Stimulated activated CD4-positive, alpha-beta T cell treated with anti-CD3 and anti-CD28 coated beads, Interleukin-15, amount 100 ng/mL, for 48 hours (primary cell): ENCODE measurements around the gene LPCAT1.
"Not testable (repeated sequence)": the region's sequence is repeated elsewhere in the genome, so short reads cannot be mapped to it uniquely, and the experiment has no call there.

Experiments used
- DNase-seq, 2 donors: peaks; one replicate each; pipeline ENCODE4 v3.0.0-alpha.2; 2020; ENCODE audit warnings: low read depth in 2 of 2

The LPCAT1 gene

GRCh38 chr5:1467341-1468246 is 56.2 kb downstream of the LPCAT1 start:
- no peak for DNase-seq

DNA sequence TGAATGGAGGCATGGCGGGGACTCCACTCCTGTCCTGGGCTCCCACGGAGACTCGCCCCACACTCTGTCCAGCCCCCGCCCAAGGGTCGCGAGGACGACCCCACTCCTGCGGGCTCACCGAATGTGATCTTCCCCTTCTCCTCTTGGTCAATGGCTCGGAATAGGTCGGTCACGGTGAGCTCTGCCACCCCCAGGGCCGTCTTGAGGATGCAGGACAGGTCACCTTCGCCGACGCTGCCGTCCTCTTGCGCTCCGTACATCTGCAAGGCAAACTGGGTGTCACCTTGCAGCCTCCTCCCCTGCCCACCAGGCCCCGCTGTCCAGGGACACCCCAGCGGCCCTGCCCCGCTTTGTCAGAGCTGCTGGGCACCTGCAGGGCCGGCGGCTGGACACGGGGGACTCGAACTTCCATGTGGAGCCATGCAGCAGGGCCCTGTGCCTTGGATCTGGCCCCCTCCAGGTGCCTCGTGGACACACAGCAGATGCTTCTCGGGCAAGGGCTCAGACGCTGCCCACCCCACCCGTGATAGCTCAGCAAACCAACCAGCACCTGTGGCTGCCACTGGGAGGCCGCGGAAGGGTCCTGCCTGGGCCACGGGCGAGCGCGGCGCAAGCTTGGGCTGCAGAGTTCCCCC is 57.0 kb downstream of the LPCAT1 start:
- DNase-seq = no peak

DNA sequence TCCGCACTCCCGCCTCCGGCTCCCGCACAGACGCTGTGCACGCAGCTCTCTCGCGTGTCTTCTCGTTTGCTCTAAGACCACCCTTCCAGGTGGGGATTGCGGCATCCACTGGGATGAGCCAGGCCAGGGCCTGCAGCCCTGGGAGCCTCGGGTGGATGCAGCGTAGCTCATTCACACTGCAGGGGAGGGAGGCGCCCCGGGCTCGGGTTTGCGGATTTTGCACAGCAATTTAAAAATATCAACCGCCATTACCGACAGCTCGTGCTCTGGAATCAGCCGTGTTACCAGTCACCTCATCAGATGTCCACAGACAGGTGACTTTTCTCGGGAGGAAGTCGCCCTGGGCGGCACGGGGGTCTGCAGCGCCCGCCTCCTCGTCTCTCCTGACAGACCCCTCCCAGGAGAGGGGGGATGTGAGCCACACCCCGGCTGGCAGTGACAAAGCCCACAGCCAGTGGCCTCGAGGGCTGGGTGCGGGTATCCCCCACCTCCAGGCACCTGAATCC is 57.7 kb downstream of the LPCAT1 start:
- no peak for DNase-seq

- DNase-seq = no peak
These were observed 58.6 kb downstream of the LPCAT1 start for GRCh38 chr5:1465117-1465516.

GRCh38 chr5:1464511-1464910 is 59.2 kb downstream of the LPCAT1 start:
- no peak for DNase-seq

DNA sequence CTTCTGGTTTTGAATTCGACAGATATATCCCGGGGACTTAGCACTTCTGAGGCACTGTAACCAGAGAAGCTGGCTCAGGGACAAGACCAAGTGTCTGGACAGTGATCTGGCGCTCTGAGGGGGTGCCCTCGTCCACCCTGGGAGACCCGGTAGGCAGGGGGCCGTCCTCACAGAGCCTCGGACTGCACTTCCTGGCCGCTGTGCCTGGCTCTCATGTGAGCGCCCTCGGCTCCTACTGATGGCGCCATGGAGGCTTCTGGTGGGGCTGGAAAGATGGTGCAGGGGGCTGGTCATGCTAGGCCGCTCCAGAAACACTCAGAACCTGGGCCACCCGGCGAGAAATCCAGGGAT is 59.7 kb downstream of the LPCAT1 start:
- no peak for DNase-seq

DNA sequence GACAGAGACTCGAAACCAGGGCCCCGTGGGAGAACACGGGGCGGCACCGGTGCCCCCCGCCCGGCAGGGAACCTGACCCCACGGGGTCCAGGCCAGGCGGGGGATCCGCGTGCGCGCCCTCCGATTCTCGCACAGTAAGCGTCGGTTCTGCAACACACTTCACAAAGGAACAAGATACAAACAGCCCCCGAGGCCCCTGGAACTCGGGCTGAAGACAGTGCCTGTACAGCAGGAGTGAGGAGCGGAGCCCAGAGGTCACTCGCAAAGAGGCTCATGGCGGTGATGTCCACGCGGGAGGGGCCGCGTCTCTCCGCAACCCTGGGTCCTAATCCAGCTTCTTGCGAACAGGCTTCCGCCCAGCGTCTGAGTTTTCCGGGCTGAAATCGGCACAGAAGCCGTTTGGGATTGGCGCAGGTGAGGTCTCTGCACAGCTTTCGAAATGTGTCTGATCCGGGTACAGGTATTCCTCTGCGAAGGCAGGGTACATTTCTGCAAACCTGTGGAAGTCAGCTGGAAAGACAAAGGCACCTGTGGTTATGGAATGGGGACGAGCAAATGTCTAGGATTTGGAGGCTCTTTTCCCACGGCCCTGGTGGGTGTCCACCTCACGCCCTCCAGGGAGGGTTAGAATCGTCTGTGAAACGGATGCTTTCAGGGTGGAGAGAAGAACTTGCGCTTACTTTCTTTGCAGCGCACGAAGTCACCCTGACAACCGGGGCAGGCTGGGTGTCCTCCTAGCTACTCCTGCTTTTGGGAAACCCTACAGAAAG is 60.2 kb downstream of the LPCAT1 start:
- no peak for DNase-seq

DNA sequence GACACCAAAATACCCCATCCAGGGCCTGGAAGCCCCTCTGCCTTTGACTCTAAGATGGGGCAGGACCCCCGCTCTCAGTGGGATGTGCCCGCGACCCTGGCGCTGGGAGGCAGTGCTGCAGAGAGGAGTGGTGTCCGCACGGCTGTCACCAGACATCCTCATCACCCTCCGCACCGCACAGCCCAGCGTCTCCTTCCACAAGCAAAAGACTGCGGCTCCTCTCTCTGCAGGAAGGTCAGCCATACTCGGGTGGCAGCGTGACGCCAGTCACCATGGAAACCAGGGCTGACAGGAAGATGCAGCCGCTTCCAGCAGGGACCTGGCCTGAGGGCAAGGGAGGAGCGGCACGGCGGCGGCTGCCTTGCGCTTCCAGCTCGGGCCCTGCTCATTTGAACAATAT is 61.4 kb downstream of the LPCAT1 start:
- DNase-seq = no peak

DNA sequence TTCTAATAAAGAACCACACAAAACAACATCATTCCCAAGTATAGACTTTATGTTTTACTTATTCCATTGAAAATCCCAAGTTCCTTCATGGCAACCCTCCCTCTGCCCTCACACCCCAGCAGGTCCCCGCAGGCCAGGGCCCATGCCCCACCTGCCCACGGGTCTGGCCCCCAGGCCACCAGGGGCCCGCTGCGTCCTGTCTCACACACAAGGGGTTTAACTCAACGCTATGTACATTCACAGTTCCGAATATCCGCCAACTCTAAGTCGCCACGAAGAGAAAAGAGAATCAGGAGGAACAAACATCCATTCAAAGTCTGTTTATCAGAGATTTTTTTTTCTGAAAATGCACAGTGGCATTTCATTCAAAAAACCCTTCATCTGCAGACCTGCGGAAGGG is 62.4 kb downstream of the LPCAT1 start:
- DNase-seq = no peak

DNA sequence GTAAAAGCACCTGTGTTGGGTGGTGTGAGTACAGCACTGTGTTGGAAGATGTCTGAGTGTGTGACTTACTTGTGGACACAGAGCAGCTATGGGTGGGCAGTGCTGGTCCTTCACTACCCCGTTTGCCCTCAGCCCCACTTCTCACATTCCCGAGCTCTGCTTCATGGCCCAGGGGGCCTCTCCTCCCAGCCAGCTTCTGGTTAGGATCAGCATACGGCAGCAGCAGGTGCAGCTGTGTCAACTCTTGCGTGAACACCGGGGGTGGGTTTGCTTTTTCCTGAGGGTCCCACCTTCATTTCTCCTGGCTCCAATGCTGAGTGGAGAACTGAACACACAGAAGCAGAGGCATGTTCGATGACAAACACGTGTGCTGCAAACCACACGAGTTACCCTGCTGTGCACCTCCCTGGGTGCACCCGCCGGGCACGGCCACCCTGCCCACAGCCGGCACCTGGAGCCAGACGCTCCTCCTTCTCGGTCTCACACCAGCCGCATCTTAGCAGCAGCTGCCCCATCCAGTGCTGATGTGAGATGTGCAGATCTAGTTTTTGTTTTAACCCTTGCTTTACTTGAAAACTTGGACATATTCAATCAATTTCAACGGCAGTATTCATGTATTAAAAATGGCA is 63.6 kb downstream of the LPCAT1 start:
- no peak for DNase-seq

- not testable (repeated sequence) for DNase-seq
These were observed 64.3 kb downstream of the LPCAT1 start for GRCh38 chr5:1459435-1459834.

- not testable (repeated sequence) for DNase-seq
These were observed 67.5 kb downstream of the LPCAT1 start for GRCh38 chr5:1456110-1456881.

DNA sequence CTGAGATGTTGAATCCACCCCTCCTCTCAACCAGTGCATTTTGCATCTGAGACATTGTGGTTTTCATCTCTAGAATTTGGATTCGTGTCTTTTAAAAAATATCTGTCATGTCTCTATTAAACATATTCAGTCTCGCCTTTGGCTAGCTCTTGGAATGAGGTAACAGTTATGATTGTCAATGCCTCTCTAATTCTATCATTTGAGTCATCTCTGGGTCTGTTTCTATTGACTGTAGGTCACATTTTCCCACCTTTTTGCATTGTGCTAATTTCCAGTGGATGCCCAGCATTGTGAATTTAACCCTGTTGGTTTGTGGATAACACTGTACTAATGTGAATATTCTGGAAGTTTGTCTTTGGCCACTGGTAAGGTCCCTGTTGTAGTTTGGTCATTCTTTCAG is 70.1 kb downstream of the LPCAT1 start:
- no peak for DNase-seq

DNA sequence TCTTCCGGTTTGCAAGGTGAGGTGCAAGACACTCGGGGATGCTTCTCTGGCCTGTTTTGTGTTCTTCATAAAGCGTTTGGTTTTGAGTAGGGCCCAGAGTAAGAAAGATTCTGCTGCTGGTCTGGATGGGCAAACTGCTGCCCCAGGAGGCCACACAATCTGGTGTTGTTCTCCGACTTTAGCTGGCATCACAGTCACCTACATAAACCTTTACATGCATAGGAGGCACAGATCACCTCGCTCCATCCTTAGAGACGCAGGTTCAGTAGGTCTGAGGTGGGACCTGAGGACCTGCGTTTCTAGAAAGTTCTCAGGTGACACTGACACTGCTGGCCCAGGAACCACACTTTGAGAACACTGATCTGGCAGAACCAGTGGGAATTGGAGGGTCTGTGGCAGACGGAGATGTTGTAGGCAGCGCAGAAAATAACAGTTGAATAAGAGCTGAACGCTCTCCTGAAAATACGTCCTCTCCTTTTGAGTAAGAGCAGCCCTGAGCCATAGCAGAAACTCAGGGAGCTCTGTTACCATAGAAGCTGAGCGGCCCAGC is 74.6 kb downstream of the LPCAT1 start:
- DNase-seq = no peak

GRCh38 chr5:1448511-1449011 is 75.2 kb downstream of the LPCAT1 start:
- DNase-seq = no peak

GRCh38 chr5:1447671-1448361 is 75.9 kb downstream of the LPCAT1 start:
- DNase-seq = no peak

DNA sequence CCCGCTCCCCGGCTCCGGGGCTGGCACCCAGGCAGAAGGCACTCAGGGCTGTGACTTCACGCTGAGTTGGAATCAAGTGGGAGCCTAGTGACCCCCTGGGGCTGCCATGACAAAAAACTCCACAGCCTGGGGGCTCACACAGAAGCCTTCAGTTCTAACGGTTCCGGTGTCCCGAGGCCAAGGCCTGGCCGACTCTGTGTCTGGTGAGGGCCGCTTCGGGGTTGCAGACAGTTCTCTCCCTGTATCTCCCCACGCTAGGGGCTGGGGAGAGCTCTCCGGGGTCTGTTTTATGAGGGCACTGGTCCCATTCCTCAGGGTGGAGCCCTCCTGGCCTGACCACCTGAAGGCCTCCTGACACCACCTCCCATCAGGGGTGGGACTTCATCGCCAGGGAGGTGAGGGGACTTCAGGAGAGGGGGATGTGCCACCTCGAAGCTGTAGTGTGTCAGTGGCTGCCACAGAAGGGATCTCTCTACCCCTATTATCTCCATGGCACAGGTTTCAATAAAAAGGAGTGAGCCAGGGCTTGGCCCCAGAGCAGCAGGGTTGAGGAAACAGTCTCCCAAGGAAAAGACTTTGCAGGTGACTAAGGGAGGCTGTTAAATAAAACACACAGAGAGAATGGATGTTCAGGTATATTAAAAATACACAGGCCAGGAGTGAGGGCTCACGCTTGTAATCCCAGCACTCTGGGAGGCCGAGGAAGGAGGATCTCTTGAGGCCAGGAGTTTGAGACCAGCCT is 77.0 kb downstream of the LPCAT1 start:
- no peak for DNase-seq

GRCh38 chr5:1445689-1446601 is 77.8 kb downstream of the LPCAT1 start:
- DNase-seq = no peak
